Measurements from ENCODE around the gene FAM227B. TPM values are rescaled to one million over a fixed set of nuclear protein-coding genes. Genes with fewer than 3 reads are reported as not detected.
"Not testable (repeated sequence)": the region's sequence is repeated elsewhere in the genome, so short reads cannot be mapped to it uniquely, and the experiment has no call there.

The FAM227B gene
- total and polyA plus RNA-seq, 2 donors (not counting 1 experiment from before 2014, with no cell fraction given): 2.7 to 9.7 TPM

- no peak overlapping the region for H2AFZ ChIP-seq (ENCODE audit: low read length)
- no peak overlapping the region for H3K27ac ChIP-seq (ENCODE audit: insufficient read depth, low read length)
- TF ChIP-seq EZH2 (IDR thresholded peaks at IDR 0.05; ENCODE audit: low read length, missing control alignments): no peak
- TF ChIP-seq CTCF (conservative IDR thresholded peaks at IDR 0.05 in 1 of 2, IDR thresholded peaks at IDR 0.05 in 1 of 2; ENCODE audit: low read depth in 1 of 2, low read length in 2 of 2): peak; percentile 36 to 37
- H4K20me1 ChIP-seq (ENCODE audit: control insufficient read depth, extremely low read depth, insufficient read depth, low read length): no peaks in the 10 kb centered on the region
- DNase-seq (ENCODE audit: low read depth in 2 of 2): peak; percentile 8 to 72
- no peaks in the 10 kb centered on the region for H3K27me3 ChIP-seq (ENCODE audit: control insufficient read depth, insufficient read depth, low read length)
- no peak overlapping the region for H3K4me3 ChIP-seq (replicated peaks in 1 of 4; ENCODE audit: control extremely low read depth in 1 of 4, insufficient read depth in 1 of 4, low read depth in 3 of 4, low read length in 4 of 4)
- no peaks in the 10 kb centered on the region for H3K36me3 ChIP-seq (ENCODE audit: control insufficient read depth, insufficient read depth, low read length)
- H3K9ac ChIP-seq (ENCODE audit: insufficient read depth, low read length): no peak overlapping the region
- H3K4me2 ChIP-seq (ENCODE audit: extremely low read depth, insufficient read depth, low read length): no peak overlapping the region
- no peaks in the 10 kb centered on the region for H3K79me2 ChIP-seq (ENCODE audit: control insufficient read depth, insufficient read depth, low read length)
- no peaks in the 10 kb centered on the region for H3K4me1 ChIP-seq (ENCODE audit: control insufficient read depth, extremely low read depth, insufficient read depth, low read length)
- no peaks in the 10 kb centered on the region for H3K9me3 ChIP-seq (ENCODE audit: control insufficient read depth, insufficient read depth, low read depth, low read length)
Measured at GRCh38 chr15:49370782-49371181, 249.8 kb downstream of the FAM227B start.

- no peak for DNase-seq (ENCODE audit: low read depth in 2 of 2)
- Histone ChIP-seq H3K4me3 (replicated peaks in 1 of 4; ENCODE audit: control extremely low read depth in 1 of 4, insufficient read depth in 1 of 4, low read depth in 3 of 4, low read length in 4 of 4) (no peak overlapping the region), H3K27ac (ENCODE audit: insufficient read depth, low read length) (no peak overlapping the region), H3K9me3 (ENCODE audit: control insufficient read depth, insufficient read depth, low read depth, low read length) (no peaks in the 10 kb centered on the region), H3K79me2 (ENCODE audit: control insufficient read depth, insufficient read depth, low read length) (no peaks in the 10 kb centered on the region), H2AFZ (ENCODE audit: low read length) (no peak overlapping the region), H3K27me3 (ENCODE audit: control insufficient read depth, insufficient read depth, low read length) (no peaks in the 10 kb centered on the region), H3K36me3 (ENCODE audit: control insufficient read depth, insufficient read depth, low read length) (no peaks in the 10 kb centered on the region), H3K4me2 (ENCODE audit: extremely low read depth, insufficient read depth, low read length) (no peak overlapping the region), H3K9ac (ENCODE audit: insufficient read depth, low read length) (no peak overlapping the region), H4K20me1 (ENCODE audit: control insufficient read depth, extremely low read depth, insufficient read depth, low read length) (no peaks in the 10 kb centered on the region), H3K4me1 (ENCODE audit: control insufficient read depth, extremely low read depth, insufficient read depth, low read length) (no peaks in the 10 kb centered on the region)
- TF ChIP-seq EZH2 (IDR thresholded peaks at IDR 0.05; ENCODE audit: low read length, missing control alignments) (no peak), CTCF (conservative IDR thresholded peaks at IDR 0.05 in 1 of 2, IDR thresholded peaks at IDR 0.05 in 1 of 2; ENCODE audit: low read depth in 1 of 2, low read length in 2 of 2) (no peak)
Measured at GRCh38 chr15:49366496-49366895, 254.1 kb downstream of the FAM227B start.

- DNase-seq (ENCODE audit: low read depth in 2 of 2): no peak
- H3K9me3 ChIP-seq (ENCODE audit: control insufficient read depth, insufficient read depth, low read depth, low read length): no peaks in the 10 kb centered on the region
- TF ChIP-seq CTCF (conservative IDR thresholded peaks at IDR 0.05 in 1 of 2, IDR thresholded peaks at IDR 0.05 in 1 of 2; ENCODE audit: low read depth in 1 of 2, low read length in 2 of 2): no peak
- no peak for TF ChIP-seq EZH2 (IDR thresholded peaks at IDR 0.05; ENCODE audit: low read length, missing control alignments)
- H3K27me3 ChIP-seq (ENCODE audit: control insufficient read depth, insufficient read depth, low read length): no peaks in the 10 kb centered on the region
- no peak overlapping the region for H3K4me3 ChIP-seq (replicated peaks in 1 of 4; ENCODE audit: control extremely low read depth in 1 of 4, insufficient read depth in 1 of 4, low read depth in 3 of 4, low read length in 4 of 4)
- no peaks in the 10 kb centered on the region for H4K20me1 ChIP-seq (ENCODE audit: control insufficient read depth, extremely low read depth, insufficient read depth, low read length)
- H3K4me2 ChIP-seq (ENCODE audit: extremely low read depth, insufficient read depth, low read length): no peak overlapping the region
- H3K27ac ChIP-seq (ENCODE audit: insufficient read depth, low read length): no peak overlapping the region
- no peaks in the 10 kb centered on the region for H3K36me3 ChIP-seq (ENCODE audit: control insufficient read depth, insufficient read depth, low read length)
- H2AFZ ChIP-seq (ENCODE audit: low read length): no peak overlapping the region
- H3K79me2 ChIP-seq (ENCODE audit: control insufficient read depth, insufficient read depth, low read length): no peaks in the 10 kb centered on the region
- H3K9ac ChIP-seq (ENCODE audit: insufficient read depth, low read length): no peak overlapping the region
- H3K4me1 ChIP-seq (ENCODE audit: control insufficient read depth, extremely low read depth, insufficient read depth, low read length): no peaks in the 10 kb centered on the region
Measured at GRCh38 chr15:49361370-49361769, 259.2 kb downstream of the FAM227B start.

- not testable (repeated sequence) for H3K27me3 ChIP-seq (ENCODE audit: control insufficient read depth, insufficient read depth, low read length); H3K79me2 ChIP-seq (ENCODE audit: control insufficient read depth, insufficient read depth, low read length); H3K36me3 ChIP-seq (ENCODE audit: control insufficient read depth, insufficient read depth, low read length); H3K4me2 ChIP-seq (ENCODE audit: extremely low read depth, insufficient read depth, low read length); H2AFZ ChIP-seq (ENCODE audit: low read length); H3K4me3 ChIP-seq (replicated peaks in 1 of 4; ENCODE audit: control extremely low read depth in 1 of 4, insufficient read depth in 1 of 4, low read depth in 3 of 4, low read length in 4 of 4); H3K27ac ChIP-seq (ENCODE audit: insufficient read depth, low read length); H3K9ac ChIP-seq (ENCODE audit: insufficient read depth, low read length); DNase-seq (ENCODE audit: low read depth in 2 of 2); H3K4me1 ChIP-seq (ENCODE audit: control insufficient read depth, extremely low read depth, insufficient read depth, low read length); H4K20me1 ChIP-seq (ENCODE audit: control insufficient read depth, extremely low read depth, insufficient read depth, low read length); H3K9me3 ChIP-seq (ENCODE audit: control insufficient read depth, insufficient read depth, low read depth, low read length)
Measured at GRCh38 chr15:49354439-49354838, 266.2 kb downstream of the FAM227B start.
